Measurements from ENCODE around the gene DEFB129. TPM values are rescaled to one million over a fixed set of nuclear protein-coding genes. Genes with fewer than 3 reads are reported as not detected.
"Not testable (repeated sequence)": the region's sequence is repeated elsewhere in the genome, so short reads cannot be mapped to it uniquely, and the experiment has no call there.

Gene DEFB129
- total and polyA plus RNA-seq, 2 experiments from 2014 or later, result not detected

DNA sequence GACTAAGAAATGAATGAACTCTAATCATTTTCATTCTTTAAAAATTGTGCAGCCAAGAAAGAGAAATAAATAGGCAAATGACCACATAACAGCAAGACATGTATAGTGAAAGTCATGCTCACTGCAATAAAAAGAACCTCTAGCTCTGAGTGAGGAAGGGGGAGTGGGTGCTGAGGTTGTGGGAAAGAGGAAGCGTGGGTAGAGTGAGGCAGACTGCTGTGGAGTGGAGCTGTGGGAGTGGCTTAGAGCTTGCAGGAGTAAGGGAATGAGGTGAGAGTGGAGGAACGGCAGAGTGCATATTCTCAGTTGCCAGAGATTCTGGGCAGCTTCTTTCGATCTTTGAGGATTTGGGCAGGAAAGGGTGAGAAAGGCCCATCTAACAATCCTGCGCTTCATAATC is 10.4 kb downstream of the DEFB129 start:
- H3K9me3 ChIP-seq (ENCODE audit: low read depth), result no peaks in the 10 kb centered on the region
- H3K27ac ChIP-seq, result no peak overlapping the region
- DNase-seq (ENCODE audit: low read depth in 1 of 2, low spot score in 1 of 2), result peak in 1 of 2 donors; percentile 10
- TF ChIP-seq CTCF (IDR thresholded peaks at IDR 0.05; ENCODE audit: low read depth, low read length), result no peak
- no peaks in the 10 kb centered on the region for H3K4me1 ChIP-seq (ENCODE audit: low read depth)
- H3K27me3 ChIP-seq, result no peaks in the 10 kb centered on the region
- no peak overlapping the region for H3K4me3 ChIP-seq
- H3K36me3 ChIP-seq, result no peaks in the 10 kb centered on the region

DNA sequence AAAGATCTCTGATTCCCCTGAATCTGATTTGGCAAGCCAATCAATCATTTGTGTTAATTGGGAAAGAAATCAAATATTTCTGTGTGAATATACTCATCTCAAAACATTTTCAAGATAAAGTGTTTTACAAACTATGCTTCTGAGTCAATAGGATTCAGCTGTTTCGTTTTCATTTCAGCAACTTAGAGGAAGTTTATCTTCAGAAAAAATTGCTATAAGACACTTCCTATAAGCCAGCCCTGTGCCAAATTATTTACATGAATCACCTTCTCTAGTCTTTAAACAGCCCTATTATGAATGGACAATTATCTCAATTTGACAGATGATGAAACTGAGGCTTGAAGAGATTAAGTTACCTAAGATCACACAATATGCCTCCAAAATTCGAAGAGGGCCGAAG is 10.9 kb downstream of the DEFB129 start:
- no peak for TF ChIP-seq CTCF (IDR thresholded peaks at IDR 0.05; ENCODE audit: low read depth, low read length)
- DNase-seq (ENCODE audit: low read depth in 1 of 2, low spot score in 1 of 2), result peak in 1 of 2 donors; percentile 5
- Histone ChIP-seq H3K27ac (no peak overlapping the region), H3K4me1 (ENCODE audit: low read depth) (no peaks in the 10 kb centered on the region), H3K36me3 (no peaks in the 10 kb centered on the region), H3K4me3 (no peak overlapping the region), H3K9me3 (ENCODE audit: low read depth) (no peaks in the 10 kb centered on the region), H3K27me3 (no peaks in the 10 kb centered on the region)

- Histone ChIP-seq H3K36me3 (no peaks in the 10 kb centered on the region), H3K27ac (no peak overlapping the region), H3K27me3 (no peaks in the 10 kb centered on the region), H3K4me1 (ENCODE audit: low read depth) (no peaks in the 10 kb centered on the region), H3K4me3 (no peak overlapping the region), H3K9me3 (ENCODE audit: low read depth) (no peaks in the 10 kb centered on the region)
- no peak for TF ChIP-seq CTCF (IDR thresholded peaks at IDR 0.05; ENCODE audit: low read depth, low read length)
- DNase-seq (ENCODE audit: low read depth in 1 of 2, low spot score in 1 of 2), result no peak
Measured at GRCh38 chr20:242905-243304, 15.8 kb downstream of the DEFB129 start.

DNA sequence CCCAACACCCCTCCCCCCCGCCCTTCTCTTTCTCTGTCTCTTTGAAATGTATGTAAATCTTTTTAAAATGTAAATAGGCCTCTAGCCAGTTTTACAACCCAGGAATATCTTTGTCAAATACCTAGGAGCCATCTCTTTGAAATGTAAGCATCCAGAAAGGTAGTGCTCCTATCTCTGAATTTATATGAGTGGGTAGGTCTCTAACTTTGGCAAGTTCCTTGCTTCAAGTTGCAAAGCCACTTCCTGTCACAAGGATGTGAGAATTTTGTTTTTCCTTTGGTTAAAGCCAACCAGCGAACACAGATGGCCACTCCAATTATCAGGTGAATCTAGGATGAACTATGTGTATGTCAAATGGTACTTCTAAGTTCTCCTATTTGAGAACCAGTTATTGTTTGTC is 24.3 kb downstream of the DEFB129 start:
- no peaks in the 10 kb centered on the region for H3K9me3 ChIP-seq (ENCODE audit: low read depth)
- no peak for TF ChIP-seq CTCF (IDR thresholded peaks at IDR 0.05; ENCODE audit: low read depth, low read length)
- H3K4me3 ChIP-seq, result no peak overlapping the region
- no peaks in the 10 kb centered on the region for H3K4me1 ChIP-seq (ENCODE audit: low read depth)
- H3K27me3 ChIP-seq, result peaks cover 26% of the 10 kb centered on the region
- no peak for DNase-seq (ENCODE audit: low read depth in 1 of 2, low spot score in 1 of 2)
- H3K27ac ChIP-seq, result no peak overlapping the region
- no peaks in the 10 kb centered on the region for H3K36me3 ChIP-seq

GRCh38 chr20:252801-253200 is 25.7 kb downstream of the DEFB129 start:
- Histone ChIP-seq H3K9me3 (ENCODE audit: low read depth) (no peaks in the 10 kb centered on the region), H3K36me3 (no peaks in the 10 kb centered on the region), H3K4me3 (no peak overlapping the region), H3K27me3 (peaks cover 40% of the 10 kb centered on the region), H3K4me1 (ENCODE audit: low read depth) (no peaks in the 10 kb centered on the region), H3K27ac (no peak overlapping the region)
- DNase-seq (ENCODE audit: low read depth in 1 of 2, low spot score in 1 of 2), result no peak
- TF ChIP-seq CTCF (IDR thresholded peaks at IDR 0.05; ENCODE audit: low read depth, low read length), result no peak

DNA sequence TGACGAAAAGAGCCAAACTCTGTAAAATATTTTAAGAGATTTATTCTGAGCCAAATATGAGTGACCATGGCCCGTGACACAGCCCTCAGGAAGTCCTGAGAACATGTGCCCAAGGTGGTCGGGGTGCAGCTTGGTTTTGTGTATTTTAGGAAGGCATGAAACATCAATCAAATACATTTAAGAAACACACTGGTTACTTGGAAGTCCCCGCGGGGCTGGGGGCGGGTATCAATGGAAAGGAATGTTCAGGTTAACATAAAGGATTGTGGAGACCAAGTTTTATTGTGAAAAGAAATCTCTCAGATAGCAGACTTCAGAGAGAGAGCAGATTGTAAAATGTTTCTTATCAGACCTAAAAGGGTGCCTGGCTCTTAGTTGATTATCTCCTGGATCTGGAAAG is 26.4 kb downstream of the DEFB129 start:
- not testable (repeated sequence) for H3K4me3 ChIP-seq; H3K36me3 ChIP-seq; H3K4me1 ChIP-seq (ENCODE audit: low read depth); DNase-seq (ENCODE audit: low read depth in 1 of 2, low spot score in 1 of 2); H3K27ac ChIP-seq; H3K9me3 ChIP-seq (ENCODE audit: low read depth)
- peaks cover 47% of the 10 kb centered on the region for H3K27me3 ChIP-seq

All from cardiac muscle cell (in vitro differentiated cells and primary cell).